ENCODE results near the gene DLGAP1.

GRCh38 chr18:3921826-3922225, 533.3 kb downstream of the DLGAP1 start:
- TF ChIP-seq POLR2AphosphoS5 (IDR thresholded peaks at IDR 0.05) (no peak), EP300 (conservative IDR thresholded peaks at IDR 0.05; ENCODE audit: poor library complexity, severe bottlenecking) (no peak), SMC3 (conservative IDR thresholded peaks at IDR 0.05; ENCODE audit: poor library complexity) (no peak), RAD21 (conservative IDR thresholded peaks at IDR 0.05) (no peak)
- TF ChIP-seq, protein P1, sequence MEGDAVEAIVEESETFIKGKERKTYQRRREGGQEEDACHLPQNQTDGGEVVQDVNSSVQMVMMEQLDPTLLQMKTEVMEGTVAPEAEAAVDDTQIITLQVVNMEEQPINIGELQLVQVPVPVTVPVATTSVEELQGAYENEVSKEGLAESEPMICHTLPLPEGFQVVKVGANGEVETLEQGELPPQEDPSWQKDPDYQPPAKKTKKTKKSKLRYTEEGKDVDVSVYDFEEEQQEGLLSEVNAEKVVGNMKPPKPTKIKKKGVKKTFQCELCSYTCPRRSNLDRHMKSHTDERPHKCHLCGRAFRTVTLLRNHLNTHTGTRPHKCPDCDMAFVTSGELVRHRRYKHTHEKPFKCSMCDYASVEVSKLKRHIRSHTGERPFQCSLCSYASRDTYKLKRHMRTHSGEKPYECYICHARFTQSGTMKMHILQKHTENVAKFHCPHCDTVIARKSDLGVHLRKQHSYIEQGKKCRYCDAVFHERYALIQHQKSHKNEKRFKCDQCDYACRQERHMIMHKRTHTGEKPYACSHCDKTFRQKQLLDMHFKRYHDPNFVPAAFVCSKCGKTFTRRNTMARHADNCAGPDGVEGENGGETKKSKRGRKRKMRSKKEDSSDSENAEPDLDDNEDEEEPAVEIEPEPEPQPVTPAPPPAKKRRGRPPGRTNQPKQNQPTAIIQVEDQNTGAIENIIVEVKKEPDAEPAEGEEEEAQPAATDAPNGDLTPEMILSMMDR (IDR thresholded peaks at IDR 0.05; ENCODE audit: poor library complexity, severe bottlenecking), result no peak

Data from neural cell (in vitro differentiated cells).